ENCODE measurements around the gene AIFM3. TPM values are rescaled to one million over a fixed set of nuclear protein-coding genes. Genes with fewer than 3 reads are reported as not detected.
A peak's percentile ranks its signal among the peaks of the same experiment; 100 is the strongest.

AIFM3 gene, protein sequence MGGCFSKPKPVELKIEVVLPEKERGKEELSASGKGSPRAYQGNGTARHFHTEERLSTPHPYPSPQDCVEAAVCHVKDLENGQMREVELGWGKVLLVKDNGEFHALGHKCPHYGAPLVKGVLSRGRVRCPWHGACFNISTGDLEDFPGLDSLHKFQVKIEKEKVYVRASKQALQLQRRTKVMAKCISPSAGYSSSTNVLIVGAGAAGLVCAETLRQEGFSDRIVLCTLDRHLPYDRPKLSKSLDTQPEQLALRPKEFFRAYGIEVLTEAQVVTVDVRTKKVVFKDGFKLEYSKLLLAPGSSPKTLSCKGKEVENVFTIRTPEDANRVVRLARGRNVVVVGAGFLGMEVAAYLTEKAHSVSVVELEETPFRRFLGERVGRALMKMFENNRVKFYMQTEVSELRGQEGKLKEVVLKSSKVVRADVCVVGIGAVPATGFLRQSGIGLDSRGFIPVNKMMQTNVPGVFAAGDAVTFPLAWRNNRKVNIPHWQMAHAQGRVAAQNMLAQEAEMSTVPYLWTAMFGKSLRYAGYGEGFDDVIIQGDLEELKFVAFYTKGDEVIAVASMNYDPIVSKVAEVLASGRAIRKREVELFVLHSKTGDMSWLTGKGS
- total RNA-seq (2021; ENCODE audit: unreplicated experiment): 9.7 TPM
- 5.6 and 5.8 TPM in 2 replicates for polyA plus RNA-seq (2012)
- Bru-seq, nascent RNA: percentile 30 among the genes with signal in this experiment
- BruChase-seq, experiment 1, labeled RNA remaining after a 6-hour chase: percentile 42 among the genes with signal in this experiment
- BruChase-seq, experiment 2, labeled RNA remaining after a 2-hour chase: percentile 43 among the genes with signal in this experiment
- long read RNA-seq, partial matches to known transcripts: 0 of 1 reads
- long read RNA-seq, other reads (novel, unspliced or antisense): 1 of 1 reads

DNA sequence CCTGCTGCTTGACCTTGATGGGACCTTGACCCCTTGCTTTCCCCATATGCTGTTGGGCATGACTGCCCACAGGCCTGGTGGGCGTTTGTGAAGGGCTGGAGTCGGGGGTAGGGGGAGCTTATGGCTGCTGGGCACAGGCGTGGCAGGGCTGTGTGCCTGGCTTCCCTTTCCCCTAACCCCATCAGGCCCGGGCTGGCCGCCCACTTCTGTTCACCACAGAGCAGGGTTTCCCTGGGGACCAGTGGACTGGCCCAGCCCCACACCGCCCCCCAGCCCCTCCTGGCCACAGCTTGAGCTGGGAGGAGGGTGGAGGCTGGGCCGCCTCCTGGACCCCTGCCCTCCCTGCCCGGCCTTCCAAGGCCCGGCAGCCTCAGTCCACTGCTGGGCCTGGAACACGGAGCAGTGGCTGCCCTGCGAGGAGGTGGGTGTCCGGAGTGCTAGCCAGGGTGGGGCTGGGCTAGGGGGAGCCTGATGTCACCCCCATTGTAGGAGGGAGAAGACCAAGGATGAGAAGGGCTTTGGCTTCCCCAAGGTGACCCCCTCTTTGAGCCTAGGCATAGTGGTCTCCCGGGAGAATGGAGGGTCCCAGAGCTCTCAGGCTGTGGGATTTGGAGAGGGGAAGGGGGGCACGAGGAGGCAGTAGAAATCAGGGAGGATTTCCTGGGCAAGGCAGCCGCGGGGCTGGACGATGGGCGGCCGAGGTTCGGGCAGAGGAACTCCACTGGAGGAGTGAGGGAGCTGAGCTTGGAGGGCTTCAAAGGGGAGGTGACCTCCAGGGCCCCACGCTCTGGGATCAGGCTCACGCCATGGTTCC is at the start of gene AIFM3:
Gene AIFM3 (plus strand): TSS at position 373 of the 814 bp plus-strand sequence. CDS start 690 bp downstream, outside the sequence.
- H3K9ac ChIP-seq (ENCODE audit: low read length): no peak within 1 kb of the TSS

More for the DNA sequence above, at the start of gene AIFM3:
- no peak within 1 kb of the TSS for H3K27ac ChIP-seq (ENCODE audit: low read depth, low read length)
- no peaks in the 10 kb centered on the region for H3K36me3 ChIP-seq (ENCODE audit: control insufficient read depth in 1 of 2, insufficient read depth in 2 of 2, low read length in 2 of 2)
- no peak within 1 kb of the TSS for H2AFZ ChIP-seq (ENCODE audit: low read depth, low read length, poor library complexity, severe bottlenecking)
- H3K27me3 ChIP-seq (ENCODE audit: insufficient read depth, low read length): no peaks in the 10 kb centered on the region
- BruUV-seq (replicated peaks): no TSS peak
- H3K79me2 ChIP-seq (ENCODE audit: insufficient read depth, low read length): no peaks in the 10 kb centered on the region
- no peaks in the 10 kb centered on the region for H3K9me3 ChIP-seq (ENCODE audit: control insufficient read depth in 1 of 2, insufficient read depth in 1 of 2, low read depth in 1 of 2, low read length in 2 of 2)
- RAD21 ChIA-PET (ENCODE audit: low non-redundant PET in 1 of 2, low total read pairs in 2 of 2, uncharacterized antibody in 2 of 2, unreplicated experiment in 2 of 2): no interaction called here
- TF ChIP-seq CEBPB (IDR thresholded peaks at IDR 0.05; ENCODE audit: low read depth): no peak
- no peak for TF ChIP-seq JUND (IDR thresholded peaks at IDR 0.05)
- TF ChIP-seq EGR1 (IDR thresholded peaks at IDR 0.05; ENCODE audit: low read depth): no peak
- TF ChIP-seq SP1 (IDR thresholded peaks at IDR 0.05; ENCODE audit: low read depth): no peak
- TF ChIP-seq SRF (IDR thresholded peaks at IDR 0.05; ENCODE audit: low read depth): no peak
- no peak for TF ChIP-seq EZH2phosphoT487 (IDR thresholded peaks at IDR 0.05; ENCODE audit: borderline replicate concordance)
- TF ChIP-seq, protein P1, sequence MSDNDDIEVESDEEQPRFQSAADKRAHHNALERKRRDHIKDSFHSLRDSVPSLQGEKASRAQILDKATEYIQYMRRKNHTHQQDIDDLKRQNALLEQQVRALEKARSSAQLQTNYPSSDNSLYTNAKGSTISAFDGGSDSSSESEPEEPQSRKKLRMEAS (IDR thresholded peaks at IDR 0.05): no peak
- no peak for TF ChIP-seq SIN3A (IDR thresholded peaks at IDR 0.05; ENCODE audit: low read depth)
- no peak for TF ChIP-seq TCF7L2 (IDR thresholded peaks at IDR 0.05; ENCODE audit: borderline replicate concordance, extremely low read depth, insufficient read depth, insufficient read length)
- TF ChIP-seq, protein P2, sequence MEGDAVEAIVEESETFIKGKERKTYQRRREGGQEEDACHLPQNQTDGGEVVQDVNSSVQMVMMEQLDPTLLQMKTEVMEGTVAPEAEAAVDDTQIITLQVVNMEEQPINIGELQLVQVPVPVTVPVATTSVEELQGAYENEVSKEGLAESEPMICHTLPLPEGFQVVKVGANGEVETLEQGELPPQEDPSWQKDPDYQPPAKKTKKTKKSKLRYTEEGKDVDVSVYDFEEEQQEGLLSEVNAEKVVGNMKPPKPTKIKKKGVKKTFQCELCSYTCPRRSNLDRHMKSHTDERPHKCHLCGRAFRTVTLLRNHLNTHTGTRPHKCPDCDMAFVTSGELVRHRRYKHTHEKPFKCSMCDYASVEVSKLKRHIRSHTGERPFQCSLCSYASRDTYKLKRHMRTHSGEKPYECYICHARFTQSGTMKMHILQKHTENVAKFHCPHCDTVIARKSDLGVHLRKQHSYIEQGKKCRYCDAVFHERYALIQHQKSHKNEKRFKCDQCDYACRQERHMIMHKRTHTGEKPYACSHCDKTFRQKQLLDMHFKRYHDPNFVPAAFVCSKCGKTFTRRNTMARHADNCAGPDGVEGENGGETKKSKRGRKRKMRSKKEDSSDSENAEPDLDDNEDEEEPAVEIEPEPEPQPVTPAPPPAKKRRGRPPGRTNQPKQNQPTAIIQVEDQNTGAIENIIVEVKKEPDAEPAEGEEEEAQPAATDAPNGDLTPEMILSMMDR (IDR thresholded peaks at IDR 0.05 in 2 of 3, conservative IDR thresholded peaks at IDR 0.05 in 1 of 3; ENCODE audit: borderline replicate concordance in 1 of 3, insufficient read depth in 1 of 3, low read depth in 2 of 3, low read length in 2 of 3): no peak
- no peak for TF ChIP-seq POLR2A (IDR thresholded peaks at IDR 0.05; ENCODE audit: borderline replicate concordance, extremely low read depth, insufficient read depth, insufficient read length)
- no peak for TF ChIP-seq CBX3 (IDR thresholded peaks at IDR 0.05; ENCODE audit: low read depth)
- TF ChIP-seq ZNF274 (IDR thresholded peaks at IDR 0.05; ENCODE audit: low read depth, low read length): no peak
- TF ChIP-seq ZFX (IDR thresholded peaks at IDR 0.05): no peak
- TF ChIP-seq, protein P3, sequence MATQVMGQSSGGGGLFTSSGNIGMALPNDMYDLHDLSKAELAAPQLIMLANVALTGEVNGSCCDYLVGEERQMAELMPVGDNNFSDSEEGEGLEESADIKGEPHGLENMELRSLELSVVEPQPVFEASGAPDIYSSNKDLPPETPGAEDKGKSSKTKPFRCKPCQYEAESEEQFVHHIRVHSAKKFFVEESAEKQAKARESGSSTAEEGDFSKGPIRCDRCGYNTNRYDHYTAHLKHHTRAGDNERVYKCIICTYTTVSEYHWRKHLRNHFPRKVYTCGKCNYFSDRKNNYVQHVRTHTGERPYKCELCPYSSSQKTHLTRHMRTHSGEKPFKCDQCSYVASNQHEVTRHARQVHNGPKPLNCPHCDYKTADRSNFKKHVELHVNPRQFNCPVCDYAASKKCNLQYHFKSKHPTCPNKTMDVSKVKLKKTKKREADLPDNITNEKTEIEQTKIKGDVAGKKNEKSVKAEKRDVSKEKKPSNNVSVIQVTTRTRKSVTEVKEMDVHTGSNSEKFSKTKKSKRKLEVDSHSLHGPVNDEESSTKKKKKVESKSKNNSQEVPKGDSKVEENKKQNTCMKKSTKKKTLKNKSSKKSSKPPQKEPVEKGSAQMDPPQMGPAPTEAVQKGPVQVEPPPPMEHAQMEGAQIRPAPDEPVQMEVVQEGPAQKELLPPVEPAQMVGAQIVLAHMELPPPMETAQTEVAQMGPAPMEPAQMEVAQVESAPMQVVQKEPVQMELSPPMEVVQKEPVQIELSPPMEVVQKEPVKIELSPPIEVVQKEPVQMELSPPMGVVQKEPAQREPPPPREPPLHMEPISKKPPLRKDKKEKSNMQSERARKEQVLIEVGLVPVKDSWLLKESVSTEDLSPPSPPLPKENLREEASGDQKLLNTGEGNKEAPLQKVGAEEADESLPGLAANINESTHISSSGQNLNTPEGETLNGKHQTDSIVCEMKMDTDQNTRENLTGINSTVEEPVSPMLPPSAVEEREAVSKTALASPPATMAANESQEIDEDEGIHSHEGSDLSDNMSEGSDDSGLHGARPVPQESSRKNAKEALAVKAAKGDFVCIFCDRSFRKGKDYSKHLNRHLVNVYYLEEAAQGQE (IDR thresholded peaks at IDR 0.05; ENCODE audit: low read depth): no peak
- TF ChIP-seq, protein P4, sequence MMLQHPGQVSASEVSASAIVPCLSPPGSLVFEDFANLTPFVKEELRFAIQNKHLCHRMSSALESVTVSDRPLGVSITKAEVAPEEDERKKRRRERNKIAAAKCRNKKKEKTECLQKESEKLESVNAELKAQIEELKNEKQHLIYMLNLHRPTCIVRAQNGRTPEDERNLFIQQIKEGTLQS (IDR thresholded peaks at IDR 0.05): no peak
- no peak for TF ChIP-seq ELF1 (IDR thresholded peaks at IDR 0.05; ENCODE audit: borderline replicate concordance, low read depth)
- H4K20me1 ChIP-seq (ENCODE audit: insufficient read depth): no peaks in the 10 kb centered on the region
- no peaks in the 10 kb centered on the region for H3K9me2 ChIP-seq (ENCODE audit: insufficient read depth)
- ATAC-seq (no peak), DNase-seq (ENCODE audit: low read depth, low spot score) (no peak)
- H3K4me2 ChIP-seq (ENCODE audit: low read length): no peak within 1 kb of the TSS
- CTCF ChIA-PET: no interaction called here
- intact Hi-C loops (cut with micrococcal nuclease): no loop called here
- no peak within 1 kb of the TSS for H3K4me3 ChIP-seq (replicated peaks in 1 of 2; ENCODE audit: low read depth in 1 of 2, low read length in 2 of 2)
- POLR2A ChIA-PET: no interaction called here
- no peaks in the 10 kb centered on the region for H3K4me1 ChIP-seq (ENCODE audit: control insufficient read depth in 1 of 2, insufficient read depth in 2 of 2, low read length in 2 of 2)
